ENCODE measurements around the gene C9orf40.

Gene C9orf40

GRCh38 chr9:74907085-74907484 lies 45.6 kb downstream of the C9orf40 start:
- TF ChIP-seq CTCF (IDR thresholded peaks at IDR 0.05; ENCODE audit: low read depth, low read length) (no peak), MAX (IDR thresholded peaks at IDR 0.05; ENCODE audit: low read depth, low read length) (no peak), POLR2A (IDR thresholded peaks at IDR 0.05; ENCODE audit: extremely low read depth, insufficient read length) (no peak), MYC (IDR thresholded peaks at IDR 0.05; ENCODE audit: low read depth, low read length) (no peak)
- H3K4me3 ChIP-seq (ENCODE audit: low read depth, low read length), result no peak overlapping the region
- DNase-seq (ENCODE audit: low read depth), result no peak

GRCh38 chr9:74901001-74901400 lies 51.7 kb downstream of the C9orf40 start:
- DNase-seq (ENCODE audit: low read depth), result no peak
- H3K4me3 ChIP-seq (ENCODE audit: low read depth, low read length), result no peak overlapping the region
- no peak for TF ChIP-seq CTCF (IDR thresholded peaks at IDR 0.05; ENCODE audit: low read depth, low read length)
- no peak for TF ChIP-seq MYC (IDR thresholded peaks at IDR 0.05; ENCODE audit: low read depth, low read length)
- TF ChIP-seq MAX (IDR thresholded peaks at IDR 0.05; ENCODE audit: low read depth, low read length), result no peak
- no peak for TF ChIP-seq POLR2A (IDR thresholded peaks at IDR 0.05; ENCODE audit: extremely low read depth, insufficient read length)
